Osteoblast (primary cell): Measurements from ENCODE around the gene PRR5L. TPM values are rescaled to one million over a fixed set of nuclear protein-coding genes. Genes with fewer than 3 reads are reported as not detected.
A peak's percentile ranks its signal among the peaks of the same experiment; 100 is the strongest.

Experiments
- DNase-seq: peaks from one replicate; pipeline ENCODE4 v3.0.0; 2011; ENCODE audit warnings: low spot score, mixed read lengths; ENCODE audit not compliant: insufficient read length; ENCODE audit errors: missing footprints
- H2AFZ ChIP-seq: 2 replicates; pipeline ENCODE4 v1.6.0; 2011; ENCODE audit warnings: mild to moderate bottlenecking, low read length
- H3K27ac ChIP-seq: 2 replicates; pipeline ENCODE4 v1.5.1; 2011; ENCODE audit warnings: mild to moderate bottlenecking, low read depth, low read length, moderate library complexity
- H3K27me3 ChIP-seq: 2 replicates; pipeline ENCODE4 v1.6.0; 2012; ENCODE audit warnings: mild to moderate bottlenecking, control low read depth, inconsistent platforms, low read length, moderate library complexity; ENCODE audit not compliant: insufficient read depth
- H3K36me3 ChIP-seq: 2 replicates; pipeline ENCODE4 v1.5.1; 2011; ENCODE audit warnings: mild to moderate bottlenecking, low read length, control low read depth, moderate library complexity; ENCODE audit not compliant: insufficient read depth
- H3K4me1 ChIP-seq: 2 replicates; pipeline ENCODE4 v1.5.1; 2011; ENCODE audit warnings: mild to moderate bottlenecking, low read length, control low read depth, moderate library complexity; ENCODE audit not compliant: insufficient read depth
- H3K4me2 ChIP-seq: 2 replicates; pipeline ENCODE4 v1.6.0; 2011; ENCODE audit warnings: mild to moderate bottlenecking, low read length; ENCODE audit not compliant: insufficient read depth
- H3K4me3 ChIP-seq: fragments of 200-600 bp; sonication (generic); 3 replicates; pipeline ENCODE4 v1.5.1; 2012; ENCODE audit warnings: mild to moderate bottlenecking, low read length, inconsistent platforms; ENCODE audit not compliant: insufficient read depth
- H3K79me2 ChIP-seq: 2 replicates; pipeline ENCODE4 v1.6.0; 2012; ENCODE audit warnings: mild to moderate bottlenecking, low read length, control low read depth, inconsistent platforms; ENCODE audit not compliant: insufficient read depth
- H3K9me3 ChIP-seq: 2 replicates; pipeline ENCODE4 v1.5.1; 2011; ENCODE audit warnings: low read depth, low read length, control low read depth
- H4K20me1 ChIP-seq: 2 replicates; pipeline ENCODE4 v1.6.0; 2012; ENCODE audit warnings: mild to moderate bottlenecking, low read length, control low read depth; ENCODE audit not compliant: insufficient read depth
- CTCF ChIP-seq: IDR thresholded peaks from 2 replicates; pipeline ENCODE4 v1.5.1; 2011; ENCODE audit warnings: mild to moderate bottlenecking, low read depth, low read length, moderate library complexity; ENCODE audit errors: extremely low read depth
- total RNA-seq: library from RNA; depleted of rRNA; stranded (reverse); fragments of >200 nt; gene quantifications from 2 replicates; pipeline ENCODE4 v1.2.3, GENCODE V29; 2012

PRR5L gene
- total RNA-seq, 1 donor = 9.8 TPM

DNA sequence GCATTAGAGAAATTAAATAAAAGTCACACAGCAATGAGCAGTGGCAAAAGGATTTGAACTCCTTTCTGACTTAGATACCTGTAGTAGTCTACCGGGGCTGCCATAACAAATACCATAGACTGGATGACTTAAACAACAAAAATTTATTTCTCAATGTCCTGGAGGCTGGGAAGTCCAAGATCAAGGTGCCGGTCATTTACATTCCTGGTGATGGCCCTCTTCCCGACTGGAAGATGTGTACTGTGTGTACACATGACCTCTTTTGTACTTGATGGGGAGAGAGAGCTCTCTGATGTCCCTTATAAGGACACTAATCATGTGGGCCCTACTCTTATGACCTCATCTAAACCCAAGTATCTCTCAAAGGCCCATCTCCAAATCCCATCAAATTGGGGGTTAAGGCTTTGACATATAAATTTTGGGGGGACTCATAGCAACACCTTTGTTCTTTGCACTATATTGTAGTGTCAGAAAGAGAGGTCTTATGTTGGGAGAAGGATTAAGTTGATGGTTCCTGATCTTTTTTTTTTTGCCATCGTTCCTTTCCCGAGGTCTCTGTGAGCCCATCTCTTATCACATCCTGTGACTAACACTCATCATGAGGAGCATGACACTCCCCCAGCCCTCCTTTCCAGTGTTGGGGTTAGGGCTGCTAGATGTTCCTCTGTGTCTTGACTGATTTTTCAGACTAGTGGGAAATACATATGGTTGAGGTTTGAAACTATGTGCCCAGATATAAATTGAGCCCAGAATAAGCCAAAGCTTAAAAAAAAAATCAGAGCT is 109.7 kb downstream of the PRR5L start:
- no peak for DNase-seq
- Histone ChIP-seq H3K9me3 (no peaks in the 10 kb centered on the region), H3K4me3 (no peak overlapping the region), H3K4me2 (no peak overlapping the region), H2AFZ (no peak overlapping the region), H3K79me2 (no peaks in the 10 kb centered on the region), H3K27ac (no peak overlapping the region), H3K36me3 (peaks cover 4% of the 10 kb centered on the region), H3K27me3 (no peaks in the 10 kb centered on the region), H4K20me1 (no peaks in the 10 kb centered on the region), H3K4me1 (peaks cover 8% of the 10 kb centered on the region)
- TF ChIP-seq CTCF = no peak

- H2AFZ ChIP-seq = no peak overlapping the region
- no peak for DNase-seq
- no peaks in the 10 kb centered on the region for H4K20me1 ChIP-seq
- no peaks in the 10 kb centered on the region for H3K27me3 ChIP-seq
- H3K4me2 ChIP-seq = no peak overlapping the region
- H3K9me3 ChIP-seq = no peaks in the 10 kb centered on the region
- TF ChIP-seq CTCF = no peak
- H3K27ac ChIP-seq = no peak overlapping the region
- peaks cover 8% of the 10 kb centered on the region for H3K4me1 ChIP-seq
- peaks cover 4% of the 10 kb centered on the region for H3K36me3 ChIP-seq
- no peaks in the 10 kb centered on the region for H3K79me2 ChIP-seq
- no peak overlapping the region for H3K4me3 ChIP-seq
Observed at GRCh38 chr11:36407356-36407755, 111.3 kb downstream of the PRR5L start.

DNA sequence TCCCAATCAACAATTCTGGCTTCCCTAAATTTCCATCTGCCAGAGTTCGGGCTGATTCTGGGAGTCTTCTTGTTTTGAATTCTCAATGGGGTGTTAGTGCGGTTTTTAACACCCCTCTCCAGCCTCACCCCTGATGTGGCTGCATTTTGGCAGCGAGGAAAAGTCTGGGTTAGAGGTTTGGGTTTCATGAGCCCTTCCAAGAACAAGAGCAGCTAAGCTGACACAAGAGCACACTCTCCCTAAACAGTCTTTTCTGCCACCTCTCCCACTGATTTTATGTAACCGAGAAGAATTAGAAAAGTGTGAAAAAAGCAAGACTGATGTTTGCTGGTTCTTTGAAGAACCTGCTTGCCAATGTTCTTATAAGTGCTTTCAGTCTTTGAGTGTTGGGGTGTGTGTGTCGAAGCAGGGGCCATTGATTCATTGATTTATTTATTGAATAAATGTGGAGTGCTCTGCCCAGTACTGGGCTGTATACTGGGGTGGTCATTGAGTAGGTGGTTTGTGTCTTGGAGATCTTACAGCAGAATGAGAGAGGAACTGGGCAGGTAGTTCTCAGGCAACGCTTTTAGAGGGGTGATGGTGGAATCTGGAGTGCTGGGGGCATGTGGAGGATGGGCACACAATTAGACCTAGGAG is 112.5 kb downstream of the PRR5L start:
- Histone ChIP-seq H4K20me1 (no peaks in the 10 kb centered on the region), H3K9me3 (no peaks in the 10 kb centered on the region), H3K4me1 (peaks cover 14% of the 10 kb centered on the region), H3K79me2 (no peaks in the 10 kb centered on the region), H3K27ac (no peak overlapping the region), H3K27me3 (no peaks in the 10 kb centered on the region), H3K4me2 (no peak overlapping the region), H3K36me3 (peaks cover 4% of the 10 kb centered on the region), H3K4me3 (no peak overlapping the region), H2AFZ (no peak overlapping the region)
- no peak for DNase-seq
- TF ChIP-seq CTCF = no peak

GRCh38 chr11:36409152-36409816 is 113.2 kb downstream of the PRR5L start:
- no peak overlapping the region for H3K27ac ChIP-seq
- H3K4me2 ChIP-seq = no peak overlapping the region
- TF ChIP-seq CTCF = no peak
- no peaks in the 10 kb centered on the region for H3K27me3 ChIP-seq
- H3K9me3 ChIP-seq = no peaks in the 10 kb centered on the region
- no peak overlapping the region for H3K4me3 ChIP-seq
- H4K20me1 ChIP-seq = no peaks in the 10 kb centered on the region
- H3K36me3 ChIP-seq = peaks cover 4% of the 10 kb centered on the region
- peak; percentile 46 for DNase-seq
- peaks cover 14% of the 10 kb centered on the region for H3K4me1 ChIP-seq
- no peak overlapping the region for H2AFZ ChIP-seq
- no peaks in the 10 kb centered on the region for H3K79me2 ChIP-seq
